ENCODE results near the gene CDCA5. TPM values are rescaled to one million over a fixed set of nuclear protein-coding genes. Genes with fewer than 3 reads are reported as not detected.

Gene CDCA5
- total RNA-seq, 1 experiment from 2014 or later, result 92.9 TPM

DNA sequence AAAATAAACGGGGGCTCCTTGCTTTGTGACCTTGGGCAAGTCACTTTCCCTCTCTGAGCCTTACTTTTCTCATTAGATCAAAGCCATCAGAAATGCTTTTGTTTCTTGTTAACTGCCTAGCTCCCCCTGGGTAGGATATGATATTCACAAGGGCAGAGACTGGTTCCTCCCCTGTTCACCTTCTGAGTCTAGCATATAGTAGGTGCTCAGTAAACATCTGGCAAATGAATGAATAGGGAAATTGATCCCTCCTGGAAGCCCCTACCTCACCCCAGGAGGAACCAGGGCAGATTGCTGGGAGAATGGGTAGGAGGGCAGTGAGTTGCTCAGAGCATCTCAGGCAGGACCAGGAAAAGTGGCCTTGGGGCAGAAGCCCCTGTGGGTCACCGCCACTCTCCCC is 49.4 kb downstream of the CDCA5 start:
- DNase-seq (ENCODE audit: low read depth, low spot score), result no peak
- ATAC-seq, result no peak
- in situ Hi-C loops (cut with HindIII; ENCODE audit: low pct_unique_long_range_greater_than_20kb, low sequenced_read_pairs), result no loop called here
- Histone ChIP-seq H3K36me3 (ENCODE audit: control insufficient read depth, insufficient read depth, low read length) (no peaks in the 10 kb centered on the region), H3K4me3 (ENCODE audit: low read depth in 2 of 2, low read length in 2 of 2) (no peak overlapping the region), H3K4me1 (ENCODE audit: control insufficient read depth, insufficient read depth, low read length) (no peaks in the 10 kb centered on the region), H3K27me3 (ENCODE audit: control insufficient read depth, insufficient read depth, low read length) (no peaks in the 10 kb centered on the region), H3K9me3 (ENCODE audit: control insufficient read depth, insufficient read depth, low read depth, low read length) (no peaks in the 10 kb centered on the region), H3K27ac (ENCODE audit: low read length) (no peak overlapping the region)
- CTCF ChIA-PET, result no interaction called here
- no TSS peak for BruUV-seq (replicated peaks)
- POLR2A ChIA-PET, result no interaction called here
- intact Hi-C loops (cut with micrococcal nuclease; ENCODE audit: unreplicated experiment), result no loop called here
- TF ChIP-seq SIN3A (IDR thresholded peaks at IDR 0.05; ENCODE audit: borderline replicate concordance, insufficient read depth, low read depth, low read length) (no peak), TCF7L2 (IDR thresholded peaks at IDR 0.05; ENCODE audit: low read depth, low read length) (no peak)
- TF ChIP-seq, protein P1, sequence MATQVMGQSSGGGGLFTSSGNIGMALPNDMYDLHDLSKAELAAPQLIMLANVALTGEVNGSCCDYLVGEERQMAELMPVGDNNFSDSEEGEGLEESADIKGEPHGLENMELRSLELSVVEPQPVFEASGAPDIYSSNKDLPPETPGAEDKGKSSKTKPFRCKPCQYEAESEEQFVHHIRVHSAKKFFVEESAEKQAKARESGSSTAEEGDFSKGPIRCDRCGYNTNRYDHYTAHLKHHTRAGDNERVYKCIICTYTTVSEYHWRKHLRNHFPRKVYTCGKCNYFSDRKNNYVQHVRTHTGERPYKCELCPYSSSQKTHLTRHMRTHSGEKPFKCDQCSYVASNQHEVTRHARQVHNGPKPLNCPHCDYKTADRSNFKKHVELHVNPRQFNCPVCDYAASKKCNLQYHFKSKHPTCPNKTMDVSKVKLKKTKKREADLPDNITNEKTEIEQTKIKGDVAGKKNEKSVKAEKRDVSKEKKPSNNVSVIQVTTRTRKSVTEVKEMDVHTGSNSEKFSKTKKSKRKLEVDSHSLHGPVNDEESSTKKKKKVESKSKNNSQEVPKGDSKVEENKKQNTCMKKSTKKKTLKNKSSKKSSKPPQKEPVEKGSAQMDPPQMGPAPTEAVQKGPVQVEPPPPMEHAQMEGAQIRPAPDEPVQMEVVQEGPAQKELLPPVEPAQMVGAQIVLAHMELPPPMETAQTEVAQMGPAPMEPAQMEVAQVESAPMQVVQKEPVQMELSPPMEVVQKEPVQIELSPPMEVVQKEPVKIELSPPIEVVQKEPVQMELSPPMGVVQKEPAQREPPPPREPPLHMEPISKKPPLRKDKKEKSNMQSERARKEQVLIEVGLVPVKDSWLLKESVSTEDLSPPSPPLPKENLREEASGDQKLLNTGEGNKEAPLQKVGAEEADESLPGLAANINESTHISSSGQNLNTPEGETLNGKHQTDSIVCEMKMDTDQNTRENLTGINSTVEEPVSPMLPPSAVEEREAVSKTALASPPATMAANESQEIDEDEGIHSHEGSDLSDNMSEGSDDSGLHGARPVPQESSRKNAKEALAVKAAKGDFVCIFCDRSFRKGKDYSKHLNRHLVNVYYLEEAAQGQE (IDR thresholded peaks at IDR 0.05; ENCODE audit: insufficient read depth in 1 of 2, low read depth in 2 of 2, low read length in 1 of 2), result no peak

GRCh38 chr11:65032216-65032615 is 51.6 kb downstream of the CDCA5 start:
- no peak for ATAC-seq
- in situ Hi-C loops (cut with HindIII; ENCODE audit: low pct_unique_long_range_greater_than_20kb, low sequenced_read_pairs) (no loop called here), intact Hi-C loops (cut with micrococcal nuclease; ENCODE audit: unreplicated experiment) (no loop called here)
- no peaks in the 10 kb centered on the region for H3K36me3 ChIP-seq (ENCODE audit: control insufficient read depth, insufficient read depth, low read length)
- no peaks in the 10 kb centered on the region; the same call in 1 of the 2 replicates for H3K4me1 ChIP-seq (ENCODE audit: control insufficient read depth, insufficient read depth, low read length)
- no peaks in the 10 kb centered on the region for H3K9me3 ChIP-seq (ENCODE audit: control insufficient read depth, insufficient read depth, low read depth, low read length)
- no peaks in the 10 kb centered on the region for H3K27me3 ChIP-seq (ENCODE audit: control insufficient read depth, insufficient read depth, low read length)
- TF ChIP-seq SIN3A (IDR thresholded peaks at IDR 0.05; ENCODE audit: borderline replicate concordance, insufficient read depth, low read depth, low read length) (no peak), CTCF (IDR thresholded peaks at IDR 0.05) (no peak), TCF7L2 (IDR thresholded peaks at IDR 0.05; ENCODE audit: low read depth, low read length) (no peak), POLR2AphosphoS5 (IDR thresholded peaks at IDR 0.05; ENCODE audit: low read depth, low read length) (no peak)
- TF ChIP-seq, protein P1 (IDR thresholded peaks at IDR 0.05; ENCODE audit: insufficient read depth in 1 of 2, low read depth in 2 of 2, low read length in 1 of 2), result no peak
- BruUV-seq (replicated peaks), result no TSS peak
- no peak overlapping the region for H3K27ac ChIP-seq (ENCODE audit: low read length)
- no peak for DNase-seq (ENCODE audit: low read depth, low spot score)
- CTCF ChIA-PET, result no interaction called here
- POLR2A ChIA-PET, result no interaction called here
- H3K4me3 ChIP-seq (ENCODE audit: low read depth in 2 of 2, low read length in 2 of 2), result no peak overlapping the region

Small RNA genes lying within 50 kb of the gene (microRNA-seq; reads per million reads assigned to microRNA genes)
- gene MIR6751 (ENCODE audit: unreplicated experiment), result 1.9 reads per million

Other genes with a start within 250 kb of the CDCA5 start
- 4.1 TPM for gene CDC42BPG, start 239.4 kb downstream of the CDCA5 start, total RNA-seq (2021; ENCODE audit: unreplicated experiment)
- 186 TPM for gene EHD1, start 205.4 kb downstream of the CDCA5 start, total RNA-seq (2021; ENCODE audit: unreplicated experiment)
- 28.8 TPM for gene ATG2A, start 166.8 kb downstream of the CDCA5 start, total RNA-seq (2021; ENCODE audit: unreplicated experiment)
- 14.0 TPM for gene PPP2R5B, start 159.4 kb downstream of the CDCA5 start, total RNA-seq (2021; ENCODE audit: unreplicated experiment)
- gene GPHA2, start 148.1 kb downstream of the CDCA5 start, total RNA-seq (2021; ENCODE audit: unreplicated experiment), result not detected
- not detected for gene MAJIN, start 111.9 kb downstream of the CDCA5 start, total RNA-seq (2021; ENCODE audit: unreplicated experiment)
- gene BATF2, start 87.1 kb downstream of the CDCA5 start, total RNA-seq (2021; ENCODE audit: unreplicated experiment), result 1.6 TPM
- gene ARL2, start 69.9 kb downstream of the CDCA5 start, total RNA-seq (2021; ENCODE audit: unreplicated experiment), result 177 TPM
- gene SNX15, start 56.6 kb downstream of the CDCA5 start, total RNA-seq (2021; ENCODE audit: unreplicated experiment), result 51.5 TPM
- gene SAC3D1, start 42.8 kb downstream of the CDCA5 start, total RNA-seq (2021; ENCODE audit: unreplicated experiment), result 55.6 TPM
- 0.23 TPM for gene NAALADL1, start 25.5 kb downstream of the CDCA5 start, total RNA-seq (2021; ENCODE audit: unreplicated experiment)
- gene ZFPL1, start 182 bp upstream of the CDCA5 start, total RNA-seq (2021; ENCODE audit: unreplicated experiment), result 68.4 TPM
- gene VPS51, start 12.2 kb upstream of the CDCA5 start, total RNA-seq (2021; ENCODE audit: unreplicated experiment), result 101 TPM
- 85.4 TPM for gene TM7SF2, start 27.8 kb upstream of the CDCA5 start, total RNA-seq (2021; ENCODE audit: unreplicated experiment)
- gene ZNHIT2, start 33.7 kb upstream of the CDCA5 start, total RNA-seq (2021; ENCODE audit: unreplicated experiment), result 27.1 TPM
- gene FAU, start 38.1 kb upstream of the CDCA5 start, total RNA-seq (2021; ENCODE audit: unreplicated experiment), result 1,001 TPM
- 111 TPM for gene MRPL49, start 38.3 kb upstream of the CDCA5 start, total RNA-seq (2021; ENCODE audit: unreplicated experiment)
- gene SYVN1, start 50.5 kb upstream of the CDCA5 start, total RNA-seq (2021; ENCODE audit: unreplicated experiment), result 64.3 TPM
- not detected for gene SPDYC, start 86.2 kb upstream of the CDCA5 start, total RNA-seq (2021; ENCODE audit: unreplicated experiment)
- 256 TPM for gene CAPN1, start 97.9 kb upstream of the CDCA5 start, total RNA-seq (2021; ENCODE audit: unreplicated experiment)
- gene POLA2, start 177.9 kb upstream of the CDCA5 start, total RNA-seq (2021; ENCODE audit: unreplicated experiment), result 39.0 TPM
- gene CDC42EP2, start 230.8 kb upstream of the CDCA5 start, total RNA-seq (2021; ENCODE audit: unreplicated experiment), result 8.1 TPM
- 97.0 TPM for gene DPF2, start 249.8 kb upstream of the CDCA5 start, total RNA-seq (2021; ENCODE audit: unreplicated experiment)

All from Panc1 (cell line).